ENCODE results near the gene CERS6.
"Not testable (repeated sequence)": the region's sequence is repeated elsewhere in the genome, so short reads cannot be mapped to it uniquely, and the experiment has no call there.

CERS6 gene

GRCh38 chr2:168469281-168469988, 13.4 kb downstream of the CERS6 start:
- no peak for DNase-seq

- DNase-seq = no peak
Measured at GRCh38 chr2:168470320-168471162, 14.5 kb downstream of the CERS6 start.

- no peak for DNase-seq
Measured at GRCh38 chr2:168471163-168471475, 15.0 kb downstream of the CERS6 start.

GRCh38 chr2:168475636-168476035, 19.6 kb downstream of the CERS6 start:
- DNase-seq = no peak

GRCh38 chr2:168478206-168478605, 22.1 kb downstream of the CERS6 start:
- no peak for DNase-seq

GRCh38 chr2:168480356-168480755, 24.3 kb downstream of the CERS6 start:
- no peak for DNase-seq

GRCh38 chr2:168480825-168481585, 24.9 kb downstream of the CERS6 start:
- no peak for DNase-seq

GRCh38 chr2:168482269-168482668, 26.2 kb downstream of the CERS6 start:
- DNase-seq = no peak

GRCh38 chr2:168482952-168483831, 27.1 kb downstream of the CERS6 start:
- DNase-seq = no peak

- DNase-seq = no peak
Measured at GRCh38 chr2:168486477-168486876, 30.4 kb downstream of the CERS6 start.

GRCh38 chr2:168490015-168490874, 34.2 kb downstream of the CERS6 start:
- peak in 3 of 6 experiments; percentile 43 to 45 (median 44) for DNase-seq

GRCh38 chr2:168490946-168491605, 35.0 kb downstream of the CERS6 start:
- no peak for DNase-seq

- DNase-seq = not testable (repeated sequence)
Measured at GRCh38 chr2:168491728-168492127, 35.7 kb downstream of the CERS6 start.

- DNase-seq = peak in 2 of 6 experiments; percentile 4
Measured at GRCh38 chr2:168493219-168493618, 37.1 kb downstream of the CERS6 start.

GRCh38 chr2:168494190-168494711, 38.2 kb downstream of the CERS6 start:
- no peak for DNase-seq

GRCh38 chr2:168495524-168495923, 39.5 kb downstream of the CERS6 start:
- no peak for DNase-seq

GRCh38 chr2:168496906-168497305, 40.8 kb downstream of the CERS6 start:
- no peak for DNase-seq

- no peak for DNase-seq
Measured at GRCh38 chr2:168499500-168499899, 43.4 kb downstream of the CERS6 start.

GRCh38 chr2:168500516-168500915, 44.4 kb downstream of the CERS6 start:
- no peak for DNase-seq

- no peak for DNase-seq
Measured at GRCh38 chr2:168501466-168502065, 45.5 kb downstream of the CERS6 start.

Measured in stimulated activated naive CD4-positive, alpha-beta T cell (primary cell).